Measurements from ENCODE around the gene MOCS2. TPM values are rescaled to one million over a fixed set of nuclear protein-coding genes. Genes with fewer than 3 reads are reported as not detected.

The MOCS2 gene
- total and polyA plus RNA-seq, 2 of the 8 experiments (the other 6 are each of a cell fraction or from before 2014, with no cell fraction given), result 6.7 to 16.1 TPM

- TF ChIP-seq CHD7 (IDR thresholded peaks at IDR 0.05; ENCODE audit: insufficient replicate concordance, low read length) (no peak), JUND (IDR thresholded peaks at IDR 0.05; ENCODE audit: low read length) (no peak), RNF2 (IDR thresholded peaks at IDR 0.05; ENCODE audit: borderline replicate concordance, low read depth, low read length, missing control alignments, poor library complexity, severe bottlenecking) (no peak), ATF2 (IDR thresholded peaks at IDR 0.05; ENCODE audit: low read length) (no peak), GABPA (IDR thresholded peaks at IDR 0.05; ENCODE audit: borderline replicate concordance, insufficient read depth, low read length) (no peak), CTBP2 (IDR thresholded peaks at IDR 0.05; ENCODE audit: borderline replicate concordance, insufficient read depth, insufficient read length, low read length) (no peak), EGR1 (IDR thresholded peaks at IDR 0.05; ENCODE audit: borderline replicate concordance, low read depth, low read length) (no peak), NANOG (IDR thresholded peaks at IDR 0.05; ENCODE audit: insufficient read depth, low read depth, low read length, poor library complexity, severe bottlenecking) (no peak)
Measured at GRCh38 chr5:53114988-53115387, 5.4 kb upstream of the MOCS2 start (continued).
